ENCODE results near the gene CHST8. TPM values are rescaled to one million over a fixed set of nuclear protein-coding genes. Genes with fewer than 3 reads are reported as not detected.

CHST8 gene
- total and polyA plus RNA-seq, 9 donors: 0.48 to 2.5 (median 1.0) TPM; not detected in 1

DNA sequence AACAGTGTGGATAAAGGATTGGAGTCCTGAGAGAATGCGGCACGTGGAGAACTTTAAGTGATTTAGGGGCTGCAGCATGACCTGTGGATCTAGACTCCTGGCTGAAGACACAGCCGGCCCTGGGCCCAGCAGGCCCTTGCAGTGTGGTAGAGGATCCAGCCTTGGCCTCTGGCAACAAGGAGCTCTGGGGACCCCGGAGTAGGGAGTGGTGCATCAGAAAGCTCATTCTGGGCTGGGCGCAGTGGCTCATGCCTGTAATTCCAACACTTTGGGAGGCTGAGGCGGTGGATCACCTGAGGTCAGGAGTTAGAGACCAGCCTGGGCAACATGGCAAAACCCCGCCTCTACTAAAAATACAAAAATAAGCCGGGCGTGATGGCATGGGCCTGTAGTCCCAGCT is 76.0 kb downstream of the CHST8 start:
- intact Hi-C loops (cut with DNase I): no loop called here
- TF ChIP-seq POLR2A (IDR thresholded peaks at IDR 0.05) (no peak), CTCF (IDR thresholded peaks at IDR 0.05) (no peak), EP300 (IDR thresholded peaks at IDR 0.05) (no peak)
- no peaks in the 10 kb centered on the region for H3K36me3 ChIP-seq
- peak in 1 of 5 donors; percentile 2 for DNase-seq
- H3K9me3 ChIP-seq: no peaks in the 10 kb centered on the region
- no peaks in the 10 kb centered on the region for H3K27me3 ChIP-seq
- WGBS, 3 donors: 73 to 85% (median 84%) methylated on average over 9 of the region's 9 CpGs
- no peak overlapping the region for H3K27ac ChIP-seq
- H3K4me3 ChIP-seq: no peak overlapping the region
- H3K4me1 ChIP-seq (ENCODE audit: insufficient read depth): no peaks in the 10 kb centered on the region

DNA sequence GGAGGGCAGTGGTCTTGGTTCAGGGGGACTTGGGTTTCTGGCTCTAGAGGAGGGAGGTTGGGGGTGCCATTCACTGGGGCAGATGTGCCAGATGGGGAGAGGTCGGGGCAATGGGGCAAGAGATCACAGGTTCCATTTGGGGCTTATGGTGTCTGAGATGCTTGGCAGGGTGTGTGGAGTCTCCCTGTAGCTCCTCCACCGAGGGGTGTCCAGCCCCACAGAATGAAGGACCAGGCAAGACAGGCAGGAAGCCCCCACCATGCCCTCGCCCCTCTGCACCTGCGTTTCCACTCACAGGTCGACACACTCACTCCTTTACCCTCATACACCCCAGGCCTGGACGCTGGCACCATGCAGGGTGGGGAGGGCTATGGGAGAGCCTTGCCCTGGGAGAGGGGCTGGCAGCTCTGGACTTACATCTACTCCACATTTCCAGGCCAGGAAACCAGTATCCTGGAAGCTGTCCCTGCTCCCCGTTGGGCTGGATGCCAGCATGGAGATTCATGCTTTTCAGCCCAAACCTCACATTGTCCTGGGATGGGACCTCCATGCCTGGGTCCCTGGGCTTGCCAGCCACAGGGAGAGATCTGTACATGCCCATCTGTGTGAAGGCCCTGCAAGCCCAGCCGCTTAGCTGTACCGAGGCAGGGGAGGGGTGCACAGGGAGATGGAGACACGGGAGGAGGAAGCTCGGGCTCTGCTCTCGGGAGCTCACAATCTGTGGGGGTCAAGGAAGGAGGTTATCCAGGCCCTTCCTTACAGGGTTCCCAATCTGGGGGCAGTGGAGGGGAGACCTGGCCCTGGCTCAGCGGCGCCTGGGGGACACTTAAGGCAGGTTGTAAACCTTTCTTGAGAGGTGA is 77.1 kb downstream of the CHST8 start:
- Histone ChIP-seq H3K27ac (no peak overlapping the region), H3K9me3 (no peaks in the 10 kb centered on the region), H3K36me3 (no peaks in the 10 kb centered on the region), H3K4me1 (ENCODE audit: insufficient read depth) (no peaks in the 10 kb centered on the region), H3K27me3 (no peaks in the 10 kb centered on the region), H3K4me3 (no peak overlapping the region)
- TF ChIP-seq EP300 (IDR thresholded peaks at IDR 0.05) (no peak), CTCF (IDR thresholded peaks at IDR 0.05) (no peak), POLR2A (IDR thresholded peaks at IDR 0.05) (no peak)
- WGBS, 3 donors: 71 to 73% (median 72%) methylated on average over 14 of the region's 14 CpGs
- intact Hi-C loops (cut with DNase I): no loop called here
- DNase-seq: peak in 1 of 5 donors; percentile 17

DNA sequence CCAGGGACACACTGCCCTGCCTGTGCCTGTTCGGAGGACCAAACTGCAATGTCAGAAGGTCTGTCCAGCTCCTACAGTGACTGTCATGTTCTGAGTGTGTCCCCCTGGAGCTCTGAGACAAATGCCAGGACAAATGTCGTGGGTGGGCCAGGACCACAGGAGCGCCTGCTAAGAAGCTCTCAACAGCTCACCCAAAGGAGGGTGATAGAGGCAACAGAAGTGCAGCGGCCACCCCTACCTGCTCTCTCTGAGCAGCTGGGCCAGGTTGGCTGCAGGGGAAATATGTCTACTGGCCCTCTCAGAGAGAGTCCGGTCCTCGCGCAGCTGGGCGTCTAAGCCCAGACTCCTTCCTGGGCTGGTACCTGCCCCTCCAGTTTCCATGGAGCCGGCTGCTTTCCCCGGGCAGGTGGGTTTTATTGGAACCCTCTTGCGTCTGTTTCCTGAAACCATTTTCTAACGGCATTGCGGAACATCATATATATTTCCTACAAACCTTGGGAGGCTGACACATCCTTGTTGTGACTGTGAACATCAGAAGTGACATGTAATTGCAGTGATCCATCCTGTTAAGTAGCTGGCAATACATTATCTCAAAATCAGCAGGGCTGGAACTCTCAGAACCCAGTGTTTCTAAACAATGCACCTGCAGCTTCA is 78.1 kb downstream of the CHST8 start:
- Histone ChIP-seq H3K9me3 (no peaks in the 10 kb centered on the region), H3K4me1 (ENCODE audit: insufficient read depth) (no peaks in the 10 kb centered on the region), H3K36me3 (no peaks in the 10 kb centered on the region), H3K27ac (no peak overlapping the region), H3K4me3 (no peak overlapping the region), H3K27me3 (no peaks in the 10 kb centered on the region)
- no peak for TF ChIP-seq CTCF (IDR thresholded peaks at IDR 0.05)
- no peak for TF ChIP-seq EP300 (IDR thresholded peaks at IDR 0.05)
- intact Hi-C loops (cut with DNase I): no loop called here
- WGBS, 3 donors: 83 to 86% (median 86%) methylated on average over 13 of the region's 13 CpGs
- peak in 1 of 5 donors; percentile 1 for DNase-seq

DNA sequence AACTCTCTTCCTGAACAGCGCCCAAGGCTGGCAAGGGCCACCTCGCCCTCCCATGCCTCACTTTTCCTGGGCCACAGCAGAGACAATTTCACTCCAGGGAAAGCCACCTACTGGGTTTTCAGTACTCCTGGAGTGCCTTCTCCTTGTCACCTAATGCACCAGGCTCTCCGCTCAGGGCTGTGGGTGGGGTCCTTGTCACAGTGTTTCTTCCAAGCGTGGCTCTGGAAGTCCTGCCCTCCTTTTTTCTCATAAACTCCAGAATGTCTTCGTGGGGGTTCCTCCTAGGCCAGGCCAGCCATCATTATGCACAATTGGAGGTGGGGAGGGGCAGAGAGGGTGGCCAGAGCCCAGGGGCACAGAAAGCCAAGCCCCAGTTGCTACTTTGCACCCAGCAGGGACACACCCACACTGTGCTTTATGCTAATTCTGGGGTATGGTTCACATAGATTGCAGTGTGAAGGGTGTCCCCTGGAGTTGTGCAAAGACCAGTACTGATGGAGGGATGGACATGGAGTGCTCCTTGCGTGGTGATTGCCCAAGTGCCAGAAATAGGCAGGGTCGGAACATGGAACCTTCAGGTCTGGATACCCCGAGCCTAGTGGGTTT is 78.8 kb downstream of the CHST8 start:
- Histone ChIP-seq H3K27me3 (no peaks in the 10 kb centered on the region), H3K4me3 (no peak overlapping the region), H3K9me3 (no peaks in the 10 kb centered on the region), H3K27ac (no peak overlapping the region), H3K4me1 (ENCODE audit: insufficient read depth) (no peaks in the 10 kb centered on the region), H3K36me3 (no peaks in the 10 kb centered on the region)
- whole genome bisulfite sequencing, 3 donors: 79 to 82% (median 80%) methylated on average over 8 of the region's 8 CpGs
- DNase-seq: peak in 1 of 5 donors; percentile 8
- TF ChIP-seq EP300 (IDR thresholded peaks at IDR 0.05): no peak
- no peak for TF ChIP-seq POLR2A (IDR thresholded peaks at IDR 0.05)
- no peak for TF ChIP-seq CTCF (IDR thresholded peaks at IDR 0.05)
- intact Hi-C loops (cut with DNase I): no loop called here
